Measurements from ENCODE around the gene ERN1.

DNA sequence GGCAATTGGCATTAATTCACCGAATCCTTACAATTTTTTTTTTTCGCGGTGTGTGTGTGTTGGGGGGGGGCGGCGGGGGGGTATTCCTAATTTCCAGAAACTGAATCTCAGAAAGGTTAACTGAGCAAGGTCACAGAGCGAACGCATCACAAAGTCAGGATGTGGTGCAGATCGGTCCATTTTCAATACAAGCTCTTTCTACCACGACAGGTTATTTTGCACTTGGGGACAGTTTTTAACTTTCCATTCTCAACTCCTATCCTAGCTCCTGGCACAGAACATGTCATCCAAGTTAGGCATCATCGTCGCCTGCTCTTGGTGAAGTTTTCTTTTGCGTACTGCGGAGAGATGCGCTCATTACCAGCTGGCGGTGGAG lies 15.4 kb upstream of the ERN1 start:
- TF ChIP-seq, protein P1, sequence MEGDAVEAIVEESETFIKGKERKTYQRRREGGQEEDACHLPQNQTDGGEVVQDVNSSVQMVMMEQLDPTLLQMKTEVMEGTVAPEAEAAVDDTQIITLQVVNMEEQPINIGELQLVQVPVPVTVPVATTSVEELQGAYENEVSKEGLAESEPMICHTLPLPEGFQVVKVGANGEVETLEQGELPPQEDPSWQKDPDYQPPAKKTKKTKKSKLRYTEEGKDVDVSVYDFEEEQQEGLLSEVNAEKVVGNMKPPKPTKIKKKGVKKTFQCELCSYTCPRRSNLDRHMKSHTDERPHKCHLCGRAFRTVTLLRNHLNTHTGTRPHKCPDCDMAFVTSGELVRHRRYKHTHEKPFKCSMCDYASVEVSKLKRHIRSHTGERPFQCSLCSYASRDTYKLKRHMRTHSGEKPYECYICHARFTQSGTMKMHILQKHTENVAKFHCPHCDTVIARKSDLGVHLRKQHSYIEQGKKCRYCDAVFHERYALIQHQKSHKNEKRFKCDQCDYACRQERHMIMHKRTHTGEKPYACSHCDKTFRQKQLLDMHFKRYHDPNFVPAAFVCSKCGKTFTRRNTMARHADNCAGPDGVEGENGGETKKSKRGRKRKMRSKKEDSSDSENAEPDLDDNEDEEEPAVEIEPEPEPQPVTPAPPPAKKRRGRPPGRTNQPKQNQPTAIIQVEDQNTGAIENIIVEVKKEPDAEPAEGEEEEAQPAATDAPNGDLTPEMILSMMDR (IDR thresholded peaks at IDR 0.05 in 4 of 5, conservative IDR thresholded peaks at IDR 0.05 in 1 of 5) = no peak
- TF ChIP-seq POLR2A (IDR thresholded peaks at IDR 0.05) = no peak

All from gastrocnemius medialis (tissue), 4 donors.